Measurements from ENCODE around the gene YWHAB. TPM values are rescaled to one million over a fixed set of nuclear protein-coding genes. Genes with fewer than 3 reads are reported as not detected.

Gene YWHAB
- polyA plus RNA-seq, 1 experiment, result 60.5 TPM

GRCh38 chr20:44886266-44886651, 754 bp downstream of the YWHAB start:
- POLR2A ChIA-PET, result no interaction called here
- H3K4me3 ChIP-seq (ENCODE audit: low read depth, low read length), result peak overlapping the region; percentile 76
- H3K36me3 ChIP-seq (ENCODE audit: control insufficient read depth, insufficient read depth, low read length), result no peaks in the 10 kb centered on the region; the same call in 1 of the 2 replicates
- H3K27me3 ChIP-seq (ENCODE audit: control insufficient read depth, insufficient read depth, low read length), result no peaks in the 10 kb centered on the region; the same call in 1 of the 2 replicates
- CTCF ChIA-PET, result no interaction called here
- no peak for TF ChIP-seq CTCF (IDR thresholded peaks at IDR 0.05; ENCODE audit: insufficient read depth, low read depth, low read length)
- DNase-seq (ENCODE audit: low read depth), result no peak

- H3K36me3 ChIP-seq (ENCODE audit: control insufficient read depth, insufficient read depth, low read length), result no peaks in the 10 kb centered on the region; the same call in 1 of the 2 replicates
- ChIA-PET CTCF (no interaction called here), POLR2A (no interaction called here)
- H3K27me3 ChIP-seq (ENCODE audit: control insufficient read depth, insufficient read depth, low read length), result no peaks in the 10 kb centered on the region; the same call in 1 of the 2 replicates
- H3K4me3 ChIP-seq (ENCODE audit: low read depth, low read length), result peak overlapping the region; percentile 76
- DNase-seq (ENCODE audit: low read depth), result no peak
- TF ChIP-seq CTCF (IDR thresholded peaks at IDR 0.05; ENCODE audit: insufficient read depth, low read depth, low read length), result no peak
Observed at GRCh38 chr20:44886828-44887227, 1.3 kb downstream of the YWHAB start.

GRCh38 chr20:44887466-44887865, 2.0 kb downstream of the YWHAB start:
- no peaks in the 10 kb centered on the region; the same call in 1 of the 2 replicates for H3K36me3 ChIP-seq (ENCODE audit: control insufficient read depth, insufficient read depth, low read length)
- DNase-seq (ENCODE audit: low read depth), result no peak
- peak overlapping the region; percentile 76 for H3K4me3 ChIP-seq (ENCODE audit: low read depth, low read length)
- POLR2A ChIA-PET, result no interaction called here
- CTCF ChIA-PET, result interaction anchor here (1.0 to 1.8 kb wide), 3 partner anchors 9 to 55 kb away, joined by 3 to 11 read pairs (median 6); no protein-coding TSS in a partner anchor
- no peak for TF ChIP-seq CTCF (IDR thresholded peaks at IDR 0.05; ENCODE audit: insufficient read depth, low read depth, low read length)
- no peaks in the 10 kb centered on the region; the same call in 1 of the 2 replicates for H3K27me3 ChIP-seq (ENCODE audit: control insufficient read depth, insufficient read depth, low read length)

- Histone ChIP-seq H3K36me3 (ENCODE audit: control insufficient read depth, insufficient read depth, low read length) (no peaks in the 10 kb centered on the region; the same call in 1 of the 2 replicates), H3K27me3 (ENCODE audit: control insufficient read depth, insufficient read depth, low read length) (no peaks in the 10 kb centered on the region), H3K4me3 (ENCODE audit: low read depth, low read length) (no peak overlapping the region)
- TF ChIP-seq CTCF (IDR thresholded peaks at IDR 0.05; ENCODE audit: insufficient read depth, low read depth, low read length), result peak; percentile 35; the same call in 1 of the 2 replicates
- CTCF ChIA-PET, result interaction anchor here (1.0 to 1.8 kb wide), 5 partner anchors 8 to 203 kb away, joined by 3 to 11 read pairs (median 4); no protein-coding TSS in a partner anchor
- POLR2A ChIA-PET, result no interaction called here
- no peak for DNase-seq (ENCODE audit: low read depth)
Observed at GRCh38 chr20:44888226-44889103, 3.0 kb downstream of the YWHAB start.

GRCh38 chr20:44891826-44892225, 6.3 kb downstream of the YWHAB start:
- DNase-seq (ENCODE audit: low read depth), result no peak
- H3K4me3 ChIP-seq (ENCODE audit: low read depth, low read length), result no peak overlapping the region
- POLR2A ChIA-PET, result no interaction called here
- TF ChIP-seq CTCF (IDR thresholded peaks at IDR 0.05; ENCODE audit: insufficient read depth, low read depth, low read length), result no peak
- no peaks in the 10 kb centered on the region; the same call in 1 of the 2 replicates for H3K36me3 ChIP-seq (ENCODE audit: control insufficient read depth, insufficient read depth, low read length)
- CTCF ChIA-PET, result interaction anchor here (0.6 to 2.2 kb wide), 3 partner anchors 100 to 204 kb away, joined by 3 to 5 read pairs (median 3); no protein-coding TSS in a partner anchor
- no peaks in the 10 kb centered on the region for H3K27me3 ChIP-seq (ENCODE audit: control insufficient read depth, insufficient read depth, low read length)
